ENCODE data around the gene NME5.

Gene NME5

GRCh38 chr5:138129347-138129746, 9.9 kb downstream of the NME5 start:
- DNase-seq, result no peak

GRCh38 chr5:138128334-138128733, 10.9 kb downstream of the NME5 start:
- no peak for DNase-seq

DNA sequence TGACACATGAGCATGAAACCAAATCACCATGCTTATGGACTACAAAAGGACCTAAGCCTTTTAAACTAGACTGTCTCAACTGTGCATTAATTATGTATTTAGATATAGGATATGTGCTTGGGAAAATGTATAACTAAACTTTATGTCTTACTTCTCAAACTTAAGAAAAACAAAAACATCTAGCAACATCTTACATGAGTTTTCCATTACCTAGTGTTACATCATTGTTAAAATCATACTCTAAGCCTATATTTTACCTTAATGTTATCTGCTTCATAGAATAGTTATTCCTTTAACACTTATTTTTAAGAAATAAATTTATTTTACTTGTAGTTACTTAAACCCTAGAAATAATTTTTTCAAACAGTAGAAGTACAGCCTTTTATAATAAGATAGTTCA, 24.0 kb downstream of the NME5 start:
- no peak for DNase-seq

DNA sequence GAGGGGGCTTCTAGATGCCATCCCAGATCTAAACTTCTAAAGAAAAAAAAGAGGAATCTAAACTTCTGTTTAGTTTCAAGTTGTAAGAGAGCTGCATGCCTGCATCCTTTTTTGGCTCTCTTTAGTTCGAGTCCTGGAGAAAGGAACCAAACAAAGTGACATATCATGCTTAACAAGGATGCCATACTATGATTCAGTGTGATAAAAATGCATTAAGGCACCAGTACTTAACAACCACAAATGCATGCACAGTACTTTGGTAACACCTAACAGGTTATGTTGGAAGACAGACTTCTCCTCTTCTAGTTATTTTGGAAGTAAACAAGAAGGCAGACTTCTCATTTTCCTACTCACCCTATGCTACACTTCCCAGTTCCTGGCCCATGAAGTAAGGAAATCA, 27.3 kb downstream of the NME5 start:
- DNase-seq, result no peak

- DNase-seq, result no peak
Measured at GRCh38 chr5:138111181-138111580, 28.0 kb downstream of the NME5 start.

DNA sequence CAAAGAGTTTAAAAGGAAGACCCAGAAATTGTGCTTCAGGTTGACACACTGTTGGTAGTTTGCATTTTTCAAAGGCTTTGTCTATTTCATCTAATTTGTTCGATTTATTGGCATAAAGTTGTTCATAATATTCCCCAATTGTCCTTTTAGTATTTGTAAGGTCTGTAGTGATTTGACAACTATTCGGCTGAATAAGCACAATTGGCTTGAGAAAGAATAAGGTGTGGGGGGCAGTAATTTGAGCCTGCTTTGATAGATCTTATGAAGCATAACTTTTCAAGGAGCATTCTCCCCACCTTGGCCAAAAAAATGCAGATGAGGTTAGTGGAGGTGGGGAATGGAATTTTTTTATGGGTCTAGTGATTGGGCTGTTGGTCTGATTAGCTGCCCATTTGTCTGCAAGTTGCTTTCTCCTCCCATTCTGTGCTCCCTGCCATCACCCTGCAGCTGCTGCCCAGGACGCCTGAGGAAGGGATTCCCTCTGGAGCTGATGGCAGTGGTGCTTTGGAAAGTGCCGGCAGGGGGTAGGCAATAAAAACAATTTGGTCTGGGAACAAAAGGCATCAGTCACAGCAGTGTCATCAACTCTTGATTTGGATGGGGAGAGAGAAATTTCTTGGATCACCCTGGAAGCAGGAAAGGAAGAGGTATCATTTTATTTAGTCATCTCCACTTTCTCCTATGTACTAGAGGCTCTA, 28.8 kb downstream of the NME5 start:
- DNase-seq, result no peak

- DNase-seq, result no peak
Measured at GRCh38 chr5:138109463-138110265, 29.6 kb downstream of the NME5 start.

GRCh38 chr5:138107213-138107612, 32.0 kb downstream of the NME5 start:
- DNase-seq, result no peak

- DNase-seq, result no peak
Measured at GRCh38 chr5:138105709-138106108, 33.5 kb downstream of the NME5 start.

GRCh38 chr5:138103319-138103637, 36.0 kb downstream of the NME5 start:
- DNase-seq, result no peak

GRCh38 chr5:138102454-138103318, 36.5 kb downstream of the NME5 start:
- no peak for DNase-seq

DNA sequence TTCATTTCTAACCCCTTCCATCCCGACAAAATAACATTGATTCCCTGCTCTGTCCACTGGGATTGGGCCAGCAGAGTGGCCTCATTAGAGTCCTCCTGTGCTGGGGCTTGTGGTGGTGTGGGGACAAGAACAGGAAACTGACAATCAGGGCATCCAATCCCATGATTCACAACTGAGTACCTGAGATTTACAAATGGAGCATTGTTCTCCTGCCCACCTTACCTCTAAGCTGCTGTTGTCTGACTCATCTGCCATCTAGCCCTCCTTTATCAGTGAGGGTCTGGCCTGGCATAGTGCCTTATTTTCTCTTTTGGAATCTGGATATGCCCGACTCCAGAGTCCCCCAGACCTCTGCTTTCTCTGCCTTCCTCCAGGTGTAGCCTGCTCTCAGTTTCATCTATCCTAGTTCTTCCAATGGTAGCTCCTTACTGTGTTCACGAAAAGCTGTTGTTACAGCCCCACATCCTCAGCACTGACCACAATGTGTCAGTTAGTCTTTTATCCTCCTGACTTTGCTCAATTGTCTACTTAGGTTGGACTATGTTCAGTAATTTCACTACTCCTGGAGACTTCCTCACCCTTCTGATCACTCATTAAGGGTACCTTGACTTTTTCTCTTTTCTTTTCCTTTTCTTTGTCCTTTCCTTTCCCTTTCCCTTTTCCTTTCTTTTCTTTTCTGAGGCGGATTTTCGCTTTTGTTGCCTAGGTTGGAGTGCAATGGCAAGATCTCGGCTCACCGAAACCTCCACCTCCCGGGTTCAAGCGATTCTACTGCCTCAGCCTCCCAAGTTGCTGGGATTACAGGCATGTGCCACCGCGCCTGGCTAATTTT, 42.0 kb downstream of the NME5 start:
- DNase-seq, result no peak

DNA sequence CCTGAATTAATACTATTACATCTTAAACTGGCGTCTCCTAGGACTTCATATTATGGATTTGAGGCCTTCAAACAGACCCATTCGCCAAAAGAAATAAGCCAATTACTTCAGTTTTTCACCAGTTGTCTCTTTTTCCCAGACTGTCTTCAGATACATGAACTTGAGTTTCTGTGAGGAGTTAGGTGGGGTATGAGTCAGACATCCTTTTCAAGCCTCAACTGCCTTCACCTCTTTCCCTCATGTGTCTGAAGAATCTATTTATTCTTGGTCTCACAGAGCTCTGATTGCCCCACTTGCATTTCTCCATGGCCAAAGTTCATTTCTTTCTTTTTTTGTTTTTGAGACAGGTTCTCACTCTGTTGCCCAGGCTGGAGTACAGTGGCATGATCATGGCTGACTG, 42.9 kb downstream of the NME5 start:
- DNase-seq, result no peak

- no peak for DNase-seq
Measured at GRCh38 chr5:138095100-138095907, 43.9 kb downstream of the NME5 start.

DNA sequence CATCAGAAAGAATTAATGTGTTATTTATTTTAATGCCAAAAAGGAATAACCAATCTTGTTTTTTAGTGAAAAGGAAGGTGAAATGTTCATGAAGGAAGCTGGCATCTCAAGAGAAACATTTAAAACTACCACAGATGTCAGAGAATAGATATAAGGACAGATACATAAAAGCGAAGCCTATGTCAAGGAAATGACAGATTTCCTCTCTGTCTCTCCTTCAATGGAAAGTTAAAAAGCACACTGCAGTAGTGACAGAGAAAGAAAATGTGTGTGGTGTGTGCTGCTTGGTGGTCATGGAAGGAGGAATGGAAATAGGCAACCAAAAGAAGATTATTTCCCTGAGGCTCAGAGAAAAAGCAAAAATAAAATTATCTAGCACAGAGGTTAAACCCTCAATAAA, 46.2 kb downstream of the NME5 start:
- no peak for DNase-seq

- DNase-seq, result no peak
Measured at GRCh38 chr5:138092301-138092700, 46.9 kb downstream of the NME5 start.

DNA sequence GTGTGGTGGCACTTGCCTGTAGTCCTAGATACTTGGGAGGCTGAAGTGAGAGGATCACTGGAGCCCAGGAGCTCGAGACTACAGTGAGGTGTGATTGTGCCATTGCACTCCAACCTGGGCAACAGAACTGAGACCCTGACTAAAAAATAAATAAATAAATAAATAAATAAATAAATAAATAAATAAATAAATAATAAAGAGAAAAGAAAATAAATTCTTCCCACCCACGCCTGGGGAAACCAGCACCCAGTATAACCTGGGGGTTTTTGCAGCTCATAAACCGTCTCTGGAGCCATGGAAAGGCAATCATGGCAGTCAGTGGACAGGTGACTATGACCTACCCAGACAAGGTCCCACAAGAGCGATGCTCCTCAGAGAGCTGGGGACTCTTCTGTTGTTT, 47.5 kb downstream of the NME5 start:
- no peak for DNase-seq

GRCh38 chr5:138083702-138084101, 55.5 kb downstream of the NME5 start, which contains the start of gene WNT8A:
TSS of gene WNT8A (plus strand) at chr5:138084033. CDS start at chr5:138084128, 95 bp downstream.
- DNase-seq, result no peak

- no peak for DNase-seq
Measured at GRCh38 chr5:138082033-138082432, 57.2 kb downstream of the NME5 start.

DNA sequence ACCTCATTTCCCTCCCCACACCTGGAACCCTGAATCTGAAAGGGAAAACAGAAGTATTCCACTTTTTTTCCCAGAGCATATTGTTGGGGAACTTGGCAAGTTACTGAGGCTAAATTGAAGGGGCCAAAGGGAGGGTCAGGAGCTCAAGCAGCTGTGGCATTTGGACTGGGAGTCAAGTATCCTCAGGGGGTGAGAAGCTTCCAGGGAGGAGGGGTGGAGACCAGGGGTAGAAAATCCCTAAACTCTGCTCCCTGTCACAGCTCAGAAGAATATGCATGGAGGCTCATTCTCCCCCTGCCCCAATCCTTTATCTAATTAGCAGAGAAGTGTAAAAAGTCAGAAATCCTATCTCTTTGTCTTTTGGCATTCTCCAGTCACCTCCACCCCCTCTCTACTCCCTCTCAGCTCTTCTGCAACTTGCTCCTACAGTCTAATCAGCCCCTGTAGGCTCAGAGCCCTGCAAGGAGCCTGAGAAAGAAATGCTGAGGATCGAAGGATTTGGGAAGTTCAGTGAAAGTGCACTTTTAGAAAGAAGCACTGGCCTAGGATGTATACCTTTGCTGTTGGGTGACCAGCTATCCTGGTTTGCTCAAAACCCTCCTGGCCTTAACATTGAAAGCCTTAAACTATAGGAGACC, 61.1 kb downstream of the NME5 start:
- DNase-seq, result no peak

- DNase-seq, result peak; percentile 45
Measured at GRCh38 chr5:138077064-138077696, 62.0 kb downstream of the NME5 start.
